Suprapubic skin (tissue), 4 donors: ENCODE results near the gene LGI1.

Source experiments
- POLR2A ChIP-seq, 2 donors: fragments of 450-650 bp; IDR thresholded peaks; one replicate each; pipeline ENCODE4 v1.6.1; 2017; ENCODE audit warnings: antibody characterized with exemption in 2 of 2, mild to moderate bottlenecking in 2 of 2, moderate library complexity in 2 of 2
- POLR2AphosphoS5 ChIP-seq, 3 donors: sonication (generic); formaldehyde crosslinking; IDR thresholded peaks; one replicate each; pipeline ENCODE4 v1.6.1; 2017; ENCODE audit warnings: antibody characterized with exemption in 3 of 3
- TF ChIP-seq, protein P1 (sequence below), 2 donors: fragments of 200-600 bp in 1 of 2; fragments of 450-650 bp in 1 of 2; sonication (generic) in 1 of 2; IDR thresholded peaks; one replicate each; pipeline ENCODE4 v1.5.1; 2016 to 2019; ENCODE audit warnings: antibody characterized with exemption in 2 of 2, mild to moderate bottlenecking in 1 of 2, moderate library complexity in 1 of 2

DNA sequence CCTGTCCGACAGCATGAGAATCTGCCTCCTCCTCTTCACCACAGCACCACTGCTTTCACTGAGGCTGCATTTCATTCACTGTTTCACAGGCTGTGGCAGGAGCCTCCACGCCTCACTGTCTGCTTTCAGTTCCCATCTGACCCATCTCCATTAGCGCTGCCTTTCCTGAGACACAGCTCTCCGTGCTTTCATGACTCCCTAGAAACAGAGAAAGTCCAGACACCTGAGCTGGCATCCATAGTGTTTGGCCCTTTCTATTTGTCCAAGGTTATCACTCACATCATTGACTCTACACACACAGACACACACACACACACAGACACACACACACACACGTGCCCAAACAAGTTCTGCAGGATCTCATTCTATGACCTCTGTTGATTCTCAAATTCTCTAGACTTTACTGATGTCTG lies 5.2 kb downstream of the LGI1 start:
- TF ChIP-seq POLR2AphosphoS5 (IDR thresholded peaks at IDR 0.05), result no peak
- TF ChIP-seq, protein P1, sequence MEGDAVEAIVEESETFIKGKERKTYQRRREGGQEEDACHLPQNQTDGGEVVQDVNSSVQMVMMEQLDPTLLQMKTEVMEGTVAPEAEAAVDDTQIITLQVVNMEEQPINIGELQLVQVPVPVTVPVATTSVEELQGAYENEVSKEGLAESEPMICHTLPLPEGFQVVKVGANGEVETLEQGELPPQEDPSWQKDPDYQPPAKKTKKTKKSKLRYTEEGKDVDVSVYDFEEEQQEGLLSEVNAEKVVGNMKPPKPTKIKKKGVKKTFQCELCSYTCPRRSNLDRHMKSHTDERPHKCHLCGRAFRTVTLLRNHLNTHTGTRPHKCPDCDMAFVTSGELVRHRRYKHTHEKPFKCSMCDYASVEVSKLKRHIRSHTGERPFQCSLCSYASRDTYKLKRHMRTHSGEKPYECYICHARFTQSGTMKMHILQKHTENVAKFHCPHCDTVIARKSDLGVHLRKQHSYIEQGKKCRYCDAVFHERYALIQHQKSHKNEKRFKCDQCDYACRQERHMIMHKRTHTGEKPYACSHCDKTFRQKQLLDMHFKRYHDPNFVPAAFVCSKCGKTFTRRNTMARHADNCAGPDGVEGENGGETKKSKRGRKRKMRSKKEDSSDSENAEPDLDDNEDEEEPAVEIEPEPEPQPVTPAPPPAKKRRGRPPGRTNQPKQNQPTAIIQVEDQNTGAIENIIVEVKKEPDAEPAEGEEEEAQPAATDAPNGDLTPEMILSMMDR (IDR thresholded peaks at IDR 0.05), result no peak
- TF ChIP-seq POLR2A (IDR thresholded peaks at IDR 0.05), result no peak
